Uterus (tissue), 4 donors: ENCODE results near the gene GPATCH8. TPM values are rescaled to one million over a fixed set of nuclear protein-coding genes. Genes with fewer than 3 reads are reported as not detected.

Experiments
- DNase-seq, 2 donors: peaks; one replicate each; pipeline ENCODE4 v3.0.0-alpha.2; 2019 to 2020
- H3K27ac ChIP-seq, 2 donors: fragments of 200-600 bp; sonication (generic); 1 replicate in 1 of 2; 2 replicates in 1 of 2; pipeline ENCODE4 v1.5.1; 2016 to 2018
- H3K27me3 ChIP-seq, 2 donors: fragments of 200-600 bp; sonication (generic); one replicate each; pipeline ENCODE4 v1.5.1; 2018 to 2019; ENCODE audit warnings: control low read depth in 1 of 2
- H3K36me3 ChIP-seq, 2 donors: fragments of 200-600 bp; sonication (generic); one replicate each; pipeline ENCODE4 v1.5.1; 2019; ENCODE audit warnings: control low read depth in 1 of 2
- H3K4me1 ChIP-seq, 2 donors: fragments of 200-600 bp; sonication (generic); one replicate each; pipeline ENCODE4 v1.5.1; 2018 to 2019; ENCODE audit warnings: control low read depth in 1 of 2
- H3K4me3 ChIP-seq, 2 donors: fragments of 200-600 bp; sonication (generic); 1 replicate in 1 of 2; 2 replicates in 1 of 2; pipeline ENCODE4 v1.5.1; 2018 to 2019; ENCODE audit warnings: mild to moderate bottlenecking in 1 of 2
- H3K9me3 ChIP-seq, 2 donors: fragments of 200-600 bp; sonication (generic); one replicate each; pipeline ENCODE4 v1.5.1; 2019; ENCODE audit warnings: control low read depth in 1 of 2
- POLR2A ChIP-seq, 2 donors: fragments of 450-650 bp; IDR thresholded peaks; one replicate each; pipeline ENCODE4 v1.6.1; 2016; ENCODE audit warnings: antibody characterized with exemption in 2 of 2, mild to moderate bottlenecking in 1 of 2, moderate library complexity in 1 of 2
- intact Hi-C: fragments of 100-400 bp; cut with DNase I; formaldehyde crosslinking; loops from one replicate; pipeline ENCODE4 v1.15.1; 2023; ENCODE audit warnings: low total_unique reads
- total RNA-seq, 4 donors: library from RNA; depleted of rRNA in 3 of 4; stranded (reverse); fragments of >200 nt in 3 of 4; gene quantifications; one replicate each; pipeline versions ENCODE4 v1.1.0 to v1.2.4, GENCODE V29; 2014 to 2023
- TF ChIP-seq, protein P1 (sequence below), 4 experiments: fragments of 200-600 bp in 2 of 4; fragments of 450-650 bp in 2 of 4; sonication (generic) in 2 of 4; IDR thresholded peaks; one replicate each; pipeline ENCODE4 v1.5.1; 2016 to 2019; ENCODE audit warnings: antibody characterized with exemption in 4 of 4, mild to moderate bottlenecking in 2 of 4, moderate library complexity in 1 of 4
- donor health status: DM: yes; HTN: yes; CAD: no.

Gene GPATCH8
- total RNA-seq, 4 donors from 2014 or later: 26.9 to 90.0 (median 77.8) TPM

DNA sequence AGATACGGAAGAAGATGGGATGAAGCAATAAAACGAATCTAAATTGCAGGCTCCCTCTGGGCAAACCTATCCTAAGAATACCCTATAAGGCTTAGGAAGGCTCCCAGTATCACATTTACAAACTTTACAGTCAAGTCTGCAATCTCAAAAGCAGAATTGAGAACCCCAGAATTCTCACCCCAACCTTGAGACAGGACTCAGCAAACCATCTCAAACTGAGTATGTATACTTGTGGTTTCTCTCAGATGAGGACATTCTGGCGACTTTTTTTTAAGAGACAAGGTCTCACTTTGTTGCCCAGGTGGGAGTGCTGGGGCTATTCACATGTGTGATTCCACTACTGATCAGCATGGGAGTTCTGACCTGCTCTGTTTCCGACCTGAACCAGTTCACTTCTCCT lies 94.4 kb downstream of the GPATCH8 start:
- no peak for DNase-seq
- no peaks in the 10 kb centered on the region for H3K9me3 ChIP-seq
- H3K4me1 ChIP-seq: no peaks in the 10 kb centered on the region
- no peak overlapping the region for H3K27ac ChIP-seq
- no peaks in the 10 kb centered on the region for H3K36me3 ChIP-seq
- no peak overlapping the region for H3K4me3 ChIP-seq
- intact Hi-C loops: no loop called here
- H3K27me3 ChIP-seq: no peaks in the 10 kb centered on the region
- TF ChIP-seq, protein P1, sequence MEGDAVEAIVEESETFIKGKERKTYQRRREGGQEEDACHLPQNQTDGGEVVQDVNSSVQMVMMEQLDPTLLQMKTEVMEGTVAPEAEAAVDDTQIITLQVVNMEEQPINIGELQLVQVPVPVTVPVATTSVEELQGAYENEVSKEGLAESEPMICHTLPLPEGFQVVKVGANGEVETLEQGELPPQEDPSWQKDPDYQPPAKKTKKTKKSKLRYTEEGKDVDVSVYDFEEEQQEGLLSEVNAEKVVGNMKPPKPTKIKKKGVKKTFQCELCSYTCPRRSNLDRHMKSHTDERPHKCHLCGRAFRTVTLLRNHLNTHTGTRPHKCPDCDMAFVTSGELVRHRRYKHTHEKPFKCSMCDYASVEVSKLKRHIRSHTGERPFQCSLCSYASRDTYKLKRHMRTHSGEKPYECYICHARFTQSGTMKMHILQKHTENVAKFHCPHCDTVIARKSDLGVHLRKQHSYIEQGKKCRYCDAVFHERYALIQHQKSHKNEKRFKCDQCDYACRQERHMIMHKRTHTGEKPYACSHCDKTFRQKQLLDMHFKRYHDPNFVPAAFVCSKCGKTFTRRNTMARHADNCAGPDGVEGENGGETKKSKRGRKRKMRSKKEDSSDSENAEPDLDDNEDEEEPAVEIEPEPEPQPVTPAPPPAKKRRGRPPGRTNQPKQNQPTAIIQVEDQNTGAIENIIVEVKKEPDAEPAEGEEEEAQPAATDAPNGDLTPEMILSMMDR (IDR thresholded peaks at IDR 0.05): no peak
- TF ChIP-seq POLR2A (IDR thresholded peaks at IDR 0.05): no peak

DNA sequence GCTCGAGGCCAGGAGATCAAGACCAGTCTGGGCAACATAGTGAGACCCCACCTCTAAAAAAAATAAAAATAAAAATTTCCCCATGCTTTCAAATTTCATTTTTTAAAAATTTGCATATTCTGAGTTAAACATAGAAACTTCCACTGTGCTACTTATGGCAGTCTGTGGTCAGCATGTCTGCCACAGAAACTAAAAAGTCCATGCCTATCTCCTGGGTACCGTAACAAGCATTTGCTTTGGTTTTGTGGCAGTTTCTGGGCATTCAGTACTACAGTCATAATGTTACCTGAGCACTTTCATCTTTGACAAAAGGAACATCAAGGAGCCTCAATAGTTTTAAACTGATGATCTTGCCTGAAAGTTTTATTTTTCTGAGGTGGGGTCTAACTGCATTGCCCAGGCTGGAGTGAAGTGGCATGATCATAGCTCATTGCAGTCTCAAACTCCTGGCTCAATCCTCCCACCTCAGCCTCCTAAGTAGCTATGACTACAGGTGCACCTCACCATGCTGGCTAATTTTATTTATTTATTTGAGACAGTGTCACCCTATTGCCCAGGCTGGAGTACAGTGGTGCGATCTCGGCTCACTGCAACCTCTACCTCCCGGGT lies 100.5 kb downstream of the GPATCH8 start:
- Histone ChIP-seq H3K27me3 (no peaks in the 10 kb centered on the region), H3K4me3 (no peak overlapping the region), H3K4me1 (no peaks in the 10 kb centered on the region), H3K27ac (no peak overlapping the region), H3K9me3 (no peaks in the 10 kb centered on the region), H3K36me3 (no peaks in the 10 kb centered on the region)
- TF ChIP-seq, protein P1 (IDR thresholded peaks at IDR 0.05): no peak
- no peak for TF ChIP-seq POLR2A (IDR thresholded peaks at IDR 0.05)
- no peak for DNase-seq
- intact Hi-C loops: no loop called here

DNA sequence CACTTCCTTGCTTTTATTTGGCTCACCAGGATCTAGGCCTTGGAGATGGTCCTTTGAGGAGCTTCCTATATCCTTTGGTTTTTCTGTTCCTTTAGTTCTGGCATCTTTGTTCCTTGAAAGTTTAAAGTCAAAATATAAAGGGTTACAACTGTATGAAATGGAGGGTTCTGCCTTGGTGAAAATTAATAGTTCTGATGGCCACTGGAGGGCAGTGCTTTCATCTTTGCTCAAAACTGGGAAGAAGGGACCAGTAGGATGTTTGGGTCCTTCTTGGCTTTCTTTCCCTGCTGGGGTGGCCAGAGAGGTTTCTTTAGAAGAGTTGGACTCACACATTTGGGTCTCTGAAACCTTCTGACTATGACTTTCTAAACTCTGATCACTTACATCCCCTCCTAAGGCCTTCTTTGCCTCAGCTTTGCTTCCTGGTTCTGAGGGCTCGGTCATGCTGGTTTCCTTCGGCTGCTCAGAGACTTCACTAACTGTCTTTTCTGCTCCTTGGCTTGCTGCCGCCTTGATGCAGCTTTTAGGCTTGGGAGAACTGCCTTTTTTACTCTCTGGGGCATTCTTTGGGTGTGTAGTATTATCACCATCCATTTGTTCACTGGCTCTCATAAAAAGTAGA lies 102.9 kb downstream of the GPATCH8 start:
- DNase-seq: no peak
- Histone ChIP-seq H3K36me3 (no peaks in the 10 kb centered on the region), H3K27ac (no peak overlapping the region), H3K4me3 (no peak overlapping the region), H3K9me3 (no peaks in the 10 kb centered on the region), H3K4me1 (no peaks in the 10 kb centered on the region), H3K27me3 (no peaks in the 10 kb centered on the region)
- intact Hi-C loops: no loop called here
- TF ChIP-seq POLR2A (IDR thresholded peaks at IDR 0.05): no peak
- TF ChIP-seq, protein P1 (IDR thresholded peaks at IDR 0.05): peak in 3 of 4 experiments; percentile 12 to 23 (median 15)

DNA sequence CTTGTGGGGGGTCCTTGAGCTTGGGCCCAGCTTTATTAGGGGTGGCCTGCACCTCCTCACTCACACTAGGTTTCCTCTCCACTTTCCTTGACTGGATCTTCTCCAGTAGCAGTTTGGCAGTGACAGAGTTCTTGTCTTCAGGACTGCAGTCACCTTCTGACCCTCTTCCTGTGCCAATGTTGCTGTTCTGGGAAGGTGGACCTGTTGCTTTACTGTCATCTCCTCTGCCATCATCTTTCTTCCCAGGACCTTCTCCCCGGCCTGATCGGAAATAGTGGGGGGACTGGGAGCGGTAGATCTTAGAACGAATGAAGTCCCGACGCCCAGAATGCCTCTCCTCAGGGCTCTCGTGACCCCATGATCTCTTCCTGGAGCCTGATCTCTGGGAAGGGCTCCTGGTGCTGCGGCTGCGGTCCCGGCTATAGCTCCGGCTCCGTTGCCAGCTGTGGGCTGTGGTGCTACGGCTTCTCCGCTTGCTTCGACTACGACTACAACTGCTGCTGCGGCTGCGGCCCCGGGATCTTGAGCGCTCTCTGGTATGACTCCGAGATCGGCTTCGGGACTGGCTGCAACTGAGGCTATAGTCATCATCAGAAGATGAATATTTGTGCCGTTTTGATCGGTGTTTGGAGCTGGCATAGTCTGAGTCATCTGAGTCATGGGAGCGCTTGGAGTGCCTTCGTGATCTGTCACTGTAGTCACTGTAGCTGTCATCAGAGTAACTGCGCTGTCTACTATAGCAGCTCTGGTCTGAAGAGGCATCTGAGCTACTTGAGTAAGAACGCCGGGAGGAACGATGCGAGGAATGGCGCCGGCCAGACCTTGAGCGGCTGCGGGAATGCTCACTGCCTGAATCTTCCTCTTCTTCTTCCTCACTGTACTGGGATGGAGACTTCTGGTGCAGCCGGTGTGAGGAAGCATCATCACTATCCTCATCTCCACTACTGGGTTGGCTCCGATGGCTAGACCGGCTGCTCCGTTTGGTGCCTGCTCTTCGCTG lies 104.2 kb downstream of the GPATCH8 start:
- DNase-seq: no peak
- no peaks in the 10 kb centered on the region for H3K9me3 ChIP-seq
- intact Hi-C loops: no loop called here

More for the DNA sequence above, 104.2 kb downstream of the GPATCH8 start:
- TF ChIP-seq, protein P1 (IDR thresholded peaks at IDR 0.05): no peak
- no peak for TF ChIP-seq POLR2A (IDR thresholded peaks at IDR 0.05)
- Histone ChIP-seq H3K27me3 (no peaks in the 10 kb centered on the region), H3K4me3 (no peak overlapping the region), H3K27ac (no peak overlapping the region), H3K4me1 (no peaks in the 10 kb centered on the region), H3K36me3 (no peaks in the 10 kb centered on the region)
